Caco-2 (cell line): Measurements from ENCODE around the gene IRS2. TPM values are rescaled to one million over a fixed set of nuclear protein-coding genes. Genes with fewer than 3 reads are reported as not detected.

Source experiments
- BruUV-seq: library from RNA; stranded (reverse); fragments of 400-500 nt; replicated peaks from 2 replicates; lab custom pipeline; 2021; lab: Mats Ljungman, UMichigan
- CTCF ChIA-PET: fragments of 300-600 bp; sonication (Branson Sonifier 250); formaldehyde crosslinking; loops from one replicate; lab custom pipeline; 2022; ENCODE audit warnings: antibody characterized with exemption; lab: Charles Lee
- POLR2A ChIA-PET: fragments of 300-600 bp; sonication (Branson Sonifier 250); formaldehyde crosslinking; loops from one replicate; lab custom pipeline; 2022; ENCODE audit warnings: antibody characterized with exemption; lab: Charles Lee
- DNase-seq, 2 experiments: peaks; one replicate each; pipeline versions ENCODE4 v3.0.0 to v3.0.0-alpha.2; 2020 to 2022
- H3K27me3 ChIP-seq: replicated peaks from 2 replicates; pipeline ENCODE4 v1.6.0; 2011; ENCODE audit warnings: low read length; ENCODE audit not compliant: control insufficient read depth, insufficient read depth
- H3K36me3 ChIP-seq: 2 replicates; pipeline ENCODE4 v1.5.1; 2011; ENCODE audit warnings: low read length; ENCODE audit not compliant: control insufficient read depth, insufficient read depth
- H3K4me1 ChIP-seq: fragments of 250-450 bp; sonication (Bioruptor Pico); 2 replicates; pipeline ENCODE4 v1.5.1; 2020; ENCODE audit warnings: mild to moderate bottlenecking
- H3K4me3 ChIP-seq: 2 replicates; pipeline ENCODE4 v1.5.1; 2011; ENCODE audit warnings: low read depth, mild to moderate bottlenecking, control low read depth, low read length
- H3K9me3 ChIP-seq: fragments of 250-450 bp; sonication (Bioruptor Pico); 2 replicates; pipeline ENCODE4 v1.5.1; 2020; ENCODE audit warnings: mild to moderate bottlenecking, moderate library complexity
- H3K27ac Mint-ChIP-seq: one replicate; pipeline ENCODE4 v1.8.0; 2022; ENCODE audit warnings: mixed read lengths; ENCODE audit not compliant: unreplicated experiment
- H3K27me3 Mint-ChIP-seq: one replicate; pipeline ENCODE4 v1.8.0; 2022; ENCODE audit warnings: mixed read lengths; ENCODE audit not compliant: insufficient read depth, unreplicated experiment
- H3K36me3 Mint-ChIP-seq: one replicate; pipeline ENCODE4 v1.8.0; 2022; ENCODE audit warnings: mild to moderate bottlenecking, mixed read lengths; ENCODE audit not compliant: insufficient read depth, unreplicated experiment
- H3K4me1 Mint-ChIP-seq: one replicate; pipeline ENCODE4 v1.8.0; 2022; ENCODE audit warnings: low read depth, mixed read lengths; ENCODE audit not compliant: unreplicated experiment
- H3K4me3 Mint-ChIP-seq: one replicate; pipeline ENCODE4 v1.8.0; 2022; ENCODE audit warnings: mild to moderate bottlenecking, moderate library complexity, mixed read lengths; ENCODE audit not compliant: unreplicated experiment
- H3K9me3 Mint-ChIP-seq: one replicate; pipeline ENCODE4 v1.8.0; 2022; ENCODE audit warnings: mixed read lengths; ENCODE audit not compliant: unreplicated experiment
- intact Hi-C: fragments of 100-400 bp; cut with micrococcal nuclease; formaldehyde crosslinking; loops from one replicate; pipeline ENCODE4 v1.10.0; 2022; ENCODE audit not compliant: unreplicated experiment
- total RNA-seq: library from RNA; stranded (reverse); gene quantifications from 2 replicates; pipeline ENCODE4 v1.2.3, GENCODE V29; 2022
- TF ChIP-seq, protein P1 (sequence below), 2 experiments: fragments of 200-600 bp in 1 of 2; IDR thresholded peaks; 1 replicate in 1 of 2; 2 replicates in 1 of 2; pipeline versions ENCODE4 v1.5.1 to v1.8.0; 2011 to 2022; ENCODE audit warnings: antibody characterized with exemption in 1 of 2, control low read depth in 1 of 2, inconsistent platforms in 1 of 2, low read depth in 1 of 2, low read length in 1 of 2, mild to moderate bottlenecking in 1 of 2, moderate library complexity in 1 of 2; ENCODE audit not compliant: insufficient read depth in 1 of 2, severe bottlenecking in 1 of 2, unreplicated experiment in 1 of 2

Gene IRS2
- total RNA-seq, 1 experiment from 2014 or later: 5.5 TPM

DNA sequence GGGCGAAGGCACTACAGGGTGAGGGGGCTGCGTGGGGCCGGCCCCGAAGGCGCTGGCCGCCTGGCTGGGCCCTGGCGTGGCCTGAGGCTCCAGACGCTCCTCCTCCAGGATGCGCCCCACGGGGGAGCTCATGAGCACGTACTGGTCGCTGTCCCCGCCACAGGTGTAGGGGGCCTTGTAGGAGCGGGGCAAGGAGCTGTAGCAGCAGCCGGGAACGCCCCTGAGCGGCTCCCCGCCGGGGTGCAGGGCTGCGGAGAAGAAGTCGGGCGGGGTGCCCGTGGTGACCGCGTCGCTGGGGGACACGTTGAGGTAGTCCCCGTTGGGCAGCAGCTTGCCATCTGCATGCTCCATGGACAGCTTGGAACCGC, 3.0 kb downstream of the IRS2 start:
- ChIA-PET POLR2A (no interaction called here), CTCF (no interaction called here)
- H3K9me3 ChIP-seq: no peaks in the 10 kb centered on the region
- peaks cover 6% of the 10 kb centered on the region for H3K36me3 Mint-ChIP-seq
- H3K4me3 Mint-ChIP-seq: no peak overlapping the region
- no peaks in the 10 kb centered on the region for H3K36me3 ChIP-seq
- TF ChIP-seq, protein P1, sequence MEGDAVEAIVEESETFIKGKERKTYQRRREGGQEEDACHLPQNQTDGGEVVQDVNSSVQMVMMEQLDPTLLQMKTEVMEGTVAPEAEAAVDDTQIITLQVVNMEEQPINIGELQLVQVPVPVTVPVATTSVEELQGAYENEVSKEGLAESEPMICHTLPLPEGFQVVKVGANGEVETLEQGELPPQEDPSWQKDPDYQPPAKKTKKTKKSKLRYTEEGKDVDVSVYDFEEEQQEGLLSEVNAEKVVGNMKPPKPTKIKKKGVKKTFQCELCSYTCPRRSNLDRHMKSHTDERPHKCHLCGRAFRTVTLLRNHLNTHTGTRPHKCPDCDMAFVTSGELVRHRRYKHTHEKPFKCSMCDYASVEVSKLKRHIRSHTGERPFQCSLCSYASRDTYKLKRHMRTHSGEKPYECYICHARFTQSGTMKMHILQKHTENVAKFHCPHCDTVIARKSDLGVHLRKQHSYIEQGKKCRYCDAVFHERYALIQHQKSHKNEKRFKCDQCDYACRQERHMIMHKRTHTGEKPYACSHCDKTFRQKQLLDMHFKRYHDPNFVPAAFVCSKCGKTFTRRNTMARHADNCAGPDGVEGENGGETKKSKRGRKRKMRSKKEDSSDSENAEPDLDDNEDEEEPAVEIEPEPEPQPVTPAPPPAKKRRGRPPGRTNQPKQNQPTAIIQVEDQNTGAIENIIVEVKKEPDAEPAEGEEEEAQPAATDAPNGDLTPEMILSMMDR (IDR thresholded peaks at IDR 0.05; ENCODE audit: insufficient read depth in 1 of 2, low read depth in 1 of 2, low read length in 1 of 2, severe bottlenecking in 1 of 2, unreplicated experiment in 1 of 2): no peak
- H3K4me1 Mint-ChIP-seq: peaks cover 9% of the 10 kb centered on the region
- H3K27me3 ChIP-seq: no peaks in the 10 kb centered on the region
- peaks cover 4% of the 10 kb centered on the region; the same call in 1 of the 2 replicates for H3K4me1 ChIP-seq
- no peak overlapping the region for H3K4me3 ChIP-seq
- intact Hi-C loops: loop anchor here (10.0 kb wide), 1 partner anchor 509 kb away; no protein-coding TSS in a partner anchor
- no peak for DNase-seq
- no peaks in the 10 kb centered on the region for H3K9me3 Mint-ChIP-seq
- H3K27ac Mint-ChIP-seq: no peak overlapping the region
- BruUV-seq: no TSS peak
- H3K27me3 Mint-ChIP-seq: peaks cover 4% of the 10 kb centered on the region

DNA sequence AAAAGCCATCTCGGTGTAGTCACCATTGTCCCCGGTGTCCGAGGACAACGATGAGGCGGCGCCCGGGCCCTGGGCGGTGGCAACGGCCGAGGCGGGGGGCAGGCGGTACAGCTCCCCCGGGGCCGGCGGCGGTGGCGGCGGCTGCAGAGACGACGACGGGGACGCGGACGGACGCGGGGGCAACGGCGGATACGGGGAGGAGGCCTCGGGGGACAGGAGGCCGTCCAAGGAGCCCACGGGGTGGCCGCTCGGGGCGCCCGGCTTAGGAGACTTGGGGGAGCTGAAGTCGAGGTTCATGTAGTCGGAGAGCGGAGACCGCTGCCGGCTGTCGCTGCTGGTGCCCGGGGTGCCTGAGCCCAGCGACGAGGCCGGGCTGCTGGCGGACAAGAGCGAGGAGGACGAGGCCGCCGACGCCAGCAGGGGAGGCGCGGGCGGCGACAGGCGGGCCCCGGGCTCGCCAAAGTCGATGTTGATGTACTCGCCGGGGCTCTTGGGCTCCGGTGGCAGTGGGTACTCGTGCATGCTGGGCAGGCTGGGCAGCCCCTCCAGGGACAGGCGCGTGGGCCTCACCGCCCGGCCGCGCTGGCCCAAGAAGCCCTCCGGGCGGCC, 3.5 kb downstream of the IRS2 start:
- Mint-ChIP-seq H3K27me3 (no peaks in the 10 kb centered on the region), H3K4me3 (peak overlapping the region; percentile 60), H3K4me1 (peaks cover 9% of the 10 kb centered on the region), H3K36me3 (peaks cover 6% of the 10 kb centered on the region), H3K9me3 (no peaks in the 10 kb centered on the region), H3K27ac (no peak overlapping the region)
- intact Hi-C loops: loop anchor here (10.0 kb wide), 1 partner anchor 508 kb away; no protein-coding TSS in a partner anchor
- TF ChIP-seq, protein P1 (IDR thresholded peaks at IDR 0.05; ENCODE audit: insufficient read depth in 1 of 2, low read depth in 1 of 2, low read length in 1 of 2, severe bottlenecking in 1 of 2, unreplicated experiment in 1 of 2): no peak
- H3K4me1 ChIP-seq: peaks cover 4% of the 10 kb centered on the region; the same call in 1 of the 2 replicates
- DNase-seq: no peak
- BruUV-seq: no TSS peak
- no peaks in the 10 kb centered on the region for H3K9me3 ChIP-seq
- no peaks in the 10 kb centered on the region for H3K27me3 ChIP-seq
- H3K4me3 ChIP-seq: no peak overlapping the region
- H3K36me3 ChIP-seq: no peaks in the 10 kb centered on the region
- POLR2A ChIA-PET: no interaction called here
- CTCF ChIA-PET: no interaction called here

DNA sequence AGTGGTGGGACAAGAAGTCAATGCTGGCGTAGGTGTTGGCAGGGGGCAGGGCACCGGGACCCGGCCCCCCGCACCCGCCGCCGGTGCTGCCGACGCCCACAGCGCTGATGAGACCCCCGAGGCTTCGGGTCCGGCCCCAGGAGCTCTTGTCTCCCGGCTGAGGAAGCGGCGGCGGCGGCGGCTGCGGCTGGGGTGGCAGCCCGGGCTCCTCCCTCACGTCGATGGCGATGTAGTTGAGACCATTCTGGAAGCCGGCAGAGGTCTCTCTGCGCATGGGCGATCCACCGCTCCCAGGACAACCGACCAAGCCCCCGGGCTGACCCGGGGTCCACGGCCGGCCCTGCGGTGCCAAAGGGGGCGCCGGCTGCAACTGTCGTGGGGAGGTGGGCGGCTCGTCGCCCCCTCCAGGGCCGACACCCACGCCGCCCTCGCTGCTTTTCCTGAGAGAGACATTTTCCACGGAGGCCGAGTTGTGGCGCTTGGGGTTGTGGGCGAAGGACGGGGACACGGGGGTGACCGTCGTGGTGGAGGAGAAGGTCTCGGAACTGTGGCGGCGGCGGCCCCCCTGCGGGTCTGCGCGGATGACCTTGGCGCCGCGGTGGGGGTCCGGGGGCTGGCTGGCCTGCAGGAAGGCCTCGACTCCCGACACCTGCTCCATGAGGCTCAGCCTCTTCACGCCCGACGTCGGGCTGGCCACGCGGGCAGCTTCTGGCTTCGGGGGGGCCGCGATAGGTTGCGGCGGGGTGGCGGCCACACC, 4.1 kb downstream of the IRS2 start:
- Mint-ChIP-seq H3K36me3 (peaks cover 6% of the 10 kb centered on the region), H3K9me3 (no peaks in the 10 kb centered on the region), H3K4me1 (peaks cover 9% of the 10 kb centered on the region), H3K27me3 (no peaks in the 10 kb centered on the region), H3K4me3 (no peak overlapping the region), H3K27ac (no peak overlapping the region)
- Histone ChIP-seq H3K9me3 (no peaks in the 10 kb centered on the region), H3K4me3 (no peak overlapping the region), H3K4me1 (peaks cover 4% of the 10 kb centered on the region; the same call in 1 of the 2 replicates), H3K27me3 (no peaks in the 10 kb centered on the region), H3K36me3 (no peaks in the 10 kb centered on the region)
- intact Hi-C loops: loop anchor here (10.0 kb wide), 1 partner anchor 507 kb away; no protein-coding TSS in a partner anchor
- no peak for DNase-seq
- ChIA-PET POLR2A (no interaction called here), CTCF (no interaction called here)
- BruUV-seq: no TSS peak
- TF ChIP-seq, protein P1 (IDR thresholded peaks at IDR 0.05; ENCODE audit: insufficient read depth in 1 of 2, low read depth in 1 of 2, low read length in 1 of 2, severe bottlenecking in 1 of 2, unreplicated experiment in 1 of 2): no peak
